ENCODE measurements around the gene SHE. TPM values are rescaled to one million over a fixed set of nuclear protein-coding genes. Genes with fewer than 3 reads are reported as not detected.

SHE gene
- total and polyA plus RNA-seq, 2 donors (not counting 3 experiments of a cell fraction or from before 2014, with no cell fraction given), result 30.1 to 52.7 TPM

DNA sequence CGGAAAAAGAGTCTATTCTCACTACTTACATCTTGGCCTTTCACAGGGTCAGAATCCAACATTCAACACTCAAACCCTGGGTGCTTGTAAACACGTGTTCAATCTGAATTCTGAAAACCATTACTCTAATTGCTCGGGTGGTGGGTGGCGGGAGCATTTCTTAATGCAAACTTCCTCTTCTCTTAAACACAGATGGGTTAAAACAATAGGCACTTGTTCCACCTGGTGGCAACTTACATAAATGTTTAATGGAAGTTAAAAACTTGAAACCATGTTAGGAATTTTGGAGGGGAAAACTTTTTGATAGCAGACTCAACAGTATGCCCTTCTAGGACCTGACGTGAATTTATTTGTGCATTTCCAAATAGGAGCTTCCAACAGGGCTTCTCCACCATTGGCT lies 23.6 kb downstream of the SHE start:
- no peak overlapping the region for H2AFZ ChIP-seq (ENCODE audit: low read depth, low read length)
- ChIA-PET CTCF (interaction anchor here (1.0 to 8.9 kb wide), 20 partner anchors 13 to 400 kb away, joined by 3 to 489 read pairs (median 7); partner anchors contain the start of gene UBE2Q1), POLR2A (interaction anchor here (2.3 kb wide), 1 partner anchor 68 kb away, joined by 8 read pairs; no protein-coding TSS in a partner anchor)
- peaks cover 23% of the 10 kb centered on the region for H3K4me1 ChIP-seq (ENCODE audit: control insufficient read depth, extremely low read depth, insufficient read depth, low read length)
- dilution Hi-C loops (cut with MboI; ENCODE audit: extremely low pct_ligation_motif_present, low sequenced_read_pairs) (no loop called here), intact Hi-C loops (cut with micrococcal nuclease) (loop anchor here (2.0 to 10.0 kb wide), 3 partner anchors 74 to 284 kb away; partner anchors contain the start of genes IL6R and TPM3)
- no peaks in the 10 kb centered on the region for H4K20me1 ChIP-seq (replicated peaks; ENCODE audit: control insufficient read depth, extremely low read depth, insufficient read depth, low read length)
- H3K27ac ChIP-seq (ENCODE audit: insufficient read depth, low read depth, low read length), result no peak overlapping the region
- H3K9me1 ChIP-seq (replicated peaks; ENCODE audit: control insufficient read depth, extremely low read depth, insufficient read depth, low read length), result no peaks in the 10 kb centered on the region
- no peak for TF ChIP-seq JUN (IDR thresholded peaks at IDR 0.05; ENCODE audit: borderline replicate concordance, insufficient read depth, insufficient read length, low read depth)
- no peak for TF ChIP-seq GATA2 (IDR thresholded peaks at IDR 0.05; ENCODE audit: insufficient read depth, insufficient read length, low read depth, low read length)
- TF ChIP-seq POLR2AphosphoS5 (IDR thresholded peaks at IDR 0.05; ENCODE audit: insufficient read depth, low read depth, low read length), result no peak
- TF ChIP-seq, protein P1, sequence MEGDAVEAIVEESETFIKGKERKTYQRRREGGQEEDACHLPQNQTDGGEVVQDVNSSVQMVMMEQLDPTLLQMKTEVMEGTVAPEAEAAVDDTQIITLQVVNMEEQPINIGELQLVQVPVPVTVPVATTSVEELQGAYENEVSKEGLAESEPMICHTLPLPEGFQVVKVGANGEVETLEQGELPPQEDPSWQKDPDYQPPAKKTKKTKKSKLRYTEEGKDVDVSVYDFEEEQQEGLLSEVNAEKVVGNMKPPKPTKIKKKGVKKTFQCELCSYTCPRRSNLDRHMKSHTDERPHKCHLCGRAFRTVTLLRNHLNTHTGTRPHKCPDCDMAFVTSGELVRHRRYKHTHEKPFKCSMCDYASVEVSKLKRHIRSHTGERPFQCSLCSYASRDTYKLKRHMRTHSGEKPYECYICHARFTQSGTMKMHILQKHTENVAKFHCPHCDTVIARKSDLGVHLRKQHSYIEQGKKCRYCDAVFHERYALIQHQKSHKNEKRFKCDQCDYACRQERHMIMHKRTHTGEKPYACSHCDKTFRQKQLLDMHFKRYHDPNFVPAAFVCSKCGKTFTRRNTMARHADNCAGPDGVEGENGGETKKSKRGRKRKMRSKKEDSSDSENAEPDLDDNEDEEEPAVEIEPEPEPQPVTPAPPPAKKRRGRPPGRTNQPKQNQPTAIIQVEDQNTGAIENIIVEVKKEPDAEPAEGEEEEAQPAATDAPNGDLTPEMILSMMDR (IDR thresholded peaks at IDR 0.05; ENCODE audit: extremely low read depth in 1 of 2, insufficient read depth in 1 of 2, low read depth in 1 of 2, low read length in 2 of 2), result no peak
- TF ChIP-seq EZH2 (IDR thresholded peaks at IDR 0.05; ENCODE audit: borderline replicate concordance, low read depth, low read length, severe bottlenecking), result no peak
- TF ChIP-seq, protein P2, sequence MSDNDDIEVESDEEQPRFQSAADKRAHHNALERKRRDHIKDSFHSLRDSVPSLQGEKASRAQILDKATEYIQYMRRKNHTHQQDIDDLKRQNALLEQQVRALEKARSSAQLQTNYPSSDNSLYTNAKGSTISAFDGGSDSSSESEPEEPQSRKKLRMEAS (IDR thresholded peaks at IDR 0.05; ENCODE audit: insufficient read depth, insufficient read length), result no peak
- no peak overlapping the region for H3K9ac ChIP-seq (replicated peaks; ENCODE audit: extremely low read depth, insufficient read depth, low read length)
- peaks cover 4% of the 10 kb centered on the region for H3K79me2 ChIP-seq (ENCODE audit: control insufficient read depth, insufficient read depth, low read length)
- peak; percentile 34 for DNase-seq (ENCODE audit: low read depth, low spot score)
- FAIRE-seq, result no peak
- no peak overlapping the region for H3K4me3 ChIP-seq (replicated peaks in 1 of 3; ENCODE audit: insufficient read depth in 1 of 3, low read depth in 1 of 3, low read length in 3 of 3)
- no peak overlapping the region for H3K4me2 ChIP-seq (ENCODE audit: insufficient read depth, low read length)
- no peaks in the 10 kb centered on the region for H3K9me3 ChIP-seq (replicated peaks; ENCODE audit: control insufficient read depth, insufficient read depth, low read length)
- H3K27me3 ChIP-seq (ENCODE audit: control insufficient read depth in 2 of 2, insufficient read depth in 2 of 2, low read length in 2 of 2), result no peaks in the 10 kb centered on the region
- BruUV-seq (replicated peaks), result no TSS peak
- peaks cover 10 to 12% of the 10 kb centered on the region in 2 experiments for H3K36me3 ChIP-seq (ENCODE audit: control insufficient read depth in 2 of 2, extremely low read depth in 1 of 2, insufficient read depth in 2 of 2, low read length in 2 of 2)
